Activated gamma-delta T cell treated with Interleukin-2 at 50 U/mL for 16 hours (primary cell): ENCODE data around the gene HRCT1.
A peak's percentile ranks its signal among the peaks of the same experiment; 100 is the strongest.

Experiments
- DNase-seq: peaks from one replicate; pipeline ENCODE4 v3.0.0-alpha.2; 2020

Gene HRCT1

DNA sequence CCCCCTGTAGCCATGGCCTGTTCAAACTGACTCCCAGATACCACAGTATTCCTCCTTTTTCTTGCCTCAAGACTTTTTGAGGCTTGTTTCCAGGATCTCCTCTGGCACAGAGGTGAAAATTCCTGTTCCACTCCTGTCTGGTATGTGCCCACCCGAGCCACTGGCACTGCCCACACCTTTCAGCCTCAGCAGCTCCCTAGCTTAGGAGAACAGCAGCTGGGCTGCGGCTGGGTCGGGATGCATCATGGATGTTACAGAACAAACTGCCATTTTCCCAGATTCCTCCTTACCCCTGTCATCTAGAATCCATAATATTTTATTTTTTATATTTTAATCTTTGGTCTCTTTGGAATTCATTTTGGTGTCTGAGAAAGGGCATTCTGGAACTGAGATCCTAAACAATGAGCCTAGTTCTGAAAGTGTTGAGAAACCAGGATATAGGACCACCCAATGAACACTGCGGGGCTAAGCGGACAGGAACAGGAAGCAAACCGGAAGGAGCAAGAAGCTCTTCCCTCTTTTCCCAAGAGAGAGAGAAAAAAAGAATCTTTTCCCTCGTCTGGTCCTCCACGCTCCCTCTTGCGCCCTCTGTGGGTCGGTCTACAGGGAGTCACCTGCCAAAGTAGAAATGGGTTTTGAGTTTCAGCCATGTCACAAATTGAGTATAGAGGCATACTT lies 39.5 kb downstream of the HRCT1 start:
- DNase-seq: peak; percentile 54

DNA sequence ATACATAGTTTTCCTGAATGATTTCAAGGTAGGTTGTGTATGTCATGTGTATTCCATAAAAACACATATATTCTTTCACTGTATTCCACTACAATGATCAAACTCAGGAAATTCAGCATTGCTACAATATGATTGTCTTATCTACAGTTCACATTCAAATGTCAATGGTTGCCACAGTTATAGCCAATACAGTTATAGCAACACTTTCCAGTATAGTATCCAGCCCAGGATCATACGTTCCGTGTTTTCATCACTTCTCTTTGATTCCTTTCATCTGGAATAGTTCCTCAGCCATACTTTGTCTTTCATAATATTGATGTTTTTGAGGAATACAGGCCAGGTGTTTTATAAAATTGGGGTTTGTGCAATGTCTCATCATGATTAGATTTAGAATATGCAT lies 42.4 kb downstream of the HRCT1 start:
- DNase-seq: no peak

GRCh38 chr9:35948901-35949318 lies 42.9 kb downstream of the HRCT1 start:
- DNase-seq: no peak

- no peak for DNase-seq
These were observed 45.7 kb downstream of the HRCT1 start for GRCh38 chr9:35951736-35952135.

GRCh38 chr9:35952526-35953191 lies 46.7 kb downstream of the HRCT1 start:
- no peak for DNase-seq

GRCh38 chr9:35954942-35955546 lies 49.0 kb downstream of the HRCT1 start:
- peak; percentile 29 for DNase-seq

DNA sequence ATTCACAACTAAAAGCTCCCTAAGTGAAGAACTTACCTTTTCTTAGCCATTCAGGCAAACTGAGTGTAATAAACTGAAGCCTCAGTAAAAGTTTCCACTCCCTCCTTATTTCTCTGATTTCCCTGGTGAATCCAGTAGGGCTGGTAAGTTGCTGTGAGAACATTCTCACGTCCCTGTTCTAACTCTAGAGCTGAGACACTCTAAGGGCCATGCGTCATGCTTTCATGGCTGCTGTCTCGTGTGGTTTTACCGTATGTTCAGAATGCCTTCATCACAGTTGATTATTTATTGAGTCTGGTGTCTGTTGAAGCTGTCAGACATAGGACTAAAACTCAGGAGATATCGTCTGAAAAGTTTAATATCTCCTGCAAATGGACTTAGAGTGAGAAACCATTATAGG lies 50.6 kb downstream of the HRCT1 start:
- DNase-seq: no peak
